ENCODE measurements around the gene HES6.

- no peak for TF ChIP-seq CTCF (IDR thresholded peaks at IDR 0.05)
- no peak for TF ChIP-seq EP300 (IDR thresholded peaks at IDR 0.05)
- no peak for TF ChIP-seq POLR2A (IDR thresholded peaks at IDR 0.05)
Observed at GRCh38 chr2:238241970-238242369, 2.1 kb upstream of the HES6 start.
